GM12878 (cell line): ENCODE results near the gene KRTAP10-2. TPM values are rescaled to one million over a fixed set of nuclear protein-coding genes. Genes with fewer than 3 reads are reported as not detected.

ENCODE experiments used
- ATAC-seq: fragments of 200-7000 bp; cut with Tn5 transposase; 3 replicates; pipeline ENCODE4 v1.9.1; 2020; ENCODE audit warnings: mild to moderate bottlenecking, moderate library complexity
- BruUV-seq: library from RNA; stranded (reverse); fragments of 400-500 nt; replicated peaks from 2 replicates; lab custom pipeline; 2021; lab: Mats Ljungman, UMichigan
- CTCF ChIA-PET: fragments of 300-600 bp; sonication (Branson Sonifier 250); formaldehyde crosslinking; extraction: SDS; loops from one replicate; lab custom pipeline; 2021; ENCODE audit warnings: inconsistent platforms; lab: Yijun Ruan, JAX
- POLR2A ChIA-PET: fragments of 350-600 bp; formaldehyde crosslinking; extraction: SDS; loops from one replicate; lab custom pipeline; 2021; ENCODE audit warnings: inconsistent platforms; lab: Charles Lee
- RAD21 ChIA-PET: fragments of 300-600 bp; sonication (Branson Sonifier 250); formaldehyde crosslinking; loops from one replicate; lab custom pipeline; 2023; ENCODE audit warnings: antibody characterized with exemption; ENCODE audit not compliant: unreplicated experiment; lab: Charles Lee
- SMC1A ChIA-PET: fragments of 300-600 bp; sonication (Branson Sonifier 250); formaldehyde crosslinking; loops from one replicate; lab custom pipeline; 2023; ENCODE audit not compliant: unreplicated experiment, uncharacterized antibody; lab: Charles Lee
- DNase-seq: peaks from one replicate; pipeline ENCODE4 v3.0.0-alpha.2; 2011; ENCODE audit warnings: low read depth, low spot score
- FAIRE-seq: peaks from 3 replicates; lab custom pipeline; 2011; peaks lifted over from hg19 to GRCh38; lab: Jason Lieb, UNC
- H2AFZ ChIP-seq: 2 replicates; pipeline ENCODE4 v1.6.0; 2011; ENCODE audit warnings: low read depth, low read length, control low read depth; ENCODE audit not compliant: control insufficient read depth
- H3K27ac ChIP-seq: 2 replicates; pipeline ENCODE4 v1.5.1; 2011; ENCODE audit warnings: control low read depth; ENCODE audit not compliant: control insufficient read depth, insufficient read depth
- H3K27me3 ChIP-seq, 2 experiments: replicated peaks in 1 of 2; 2 replicates each; pipeline versions ENCODE4 v1.6.0 to v1.6.1; 2011; ENCODE audit warnings: low read length in 1 of 2; ENCODE audit not compliant: control insufficient read depth in 2 of 2, insufficient read depth in 2 of 2
- H3K36me3 ChIP-seq, 2 experiments: 2 replicates each; pipeline ENCODE4 v1.5.1; 2011; ENCODE audit warnings: low read length in 1 of 2; ENCODE audit not compliant: control insufficient read depth in 2 of 2, insufficient read depth in 2 of 2
- H3K4me1 ChIP-seq: 2 replicates; pipeline ENCODE4 v1.6.1; 2011; ENCODE audit warnings: mild to moderate bottlenecking, low read length, moderate library complexity, mixed read lengths; ENCODE audit not compliant: control insufficient read depth, insufficient read depth
- H3K4me2 ChIP-seq: 2 replicates; pipeline ENCODE4 v1.6.0; 2011; ENCODE audit warnings: control low read depth; ENCODE audit not compliant: control insufficient read depth, insufficient read depth
- H3K4me3 ChIP-seq: fragments of 200-600 bp; sonication (generic); 2 replicates; pipeline ENCODE4 v1.5.1; 2016
- H3K79me2 ChIP-seq: 2 replicates; pipeline ENCODE4 v1.6.0; 2011; ENCODE audit warnings: low read length; ENCODE audit not compliant: control insufficient read depth, insufficient read depth
- H3K9ac ChIP-seq: 2 replicates; pipeline ENCODE4 v1.8.0; 2011; ENCODE audit warnings: low read length, control low read depth, mixed read lengths; ENCODE audit not compliant: control insufficient read depth, insufficient read depth
- H3K9me3 ChIP-seq: replicated peaks from 3 replicates; pipeline ENCODE4 v1.5.1; 2011; ENCODE audit warnings: mild to moderate bottlenecking, low read length; ENCODE audit not compliant: control insufficient read depth, insufficient read depth
- H4K20me1 ChIP-seq: 2 replicates; pipeline ENCODE4 v1.6.0; 2011; ENCODE audit not compliant: control insufficient read depth, insufficient read depth
- BHLHE40 ChIP-seq, 2 experiments: fragments of 450-650 bp in 1 of 2; IDR thresholded peaks; 2 replicates each; pipeline ENCODE4 v1.6.1; 2011 to 2017; ENCODE audit warnings: low read depth in 2 of 2, borderline replicate concordance in 1 of 2, improper control_type of control experiment in 1 of 2, low read length in 1 of 2, mild to moderate bottlenecking in 1 of 2
- CHD1 ChIP-seq: IDR thresholded peaks from 2 replicates; pipeline ENCODE4 v1.6.1; 2012; ENCODE audit warnings: low read depth, low read length, improper control_type of control experiment
- IKZF2 ChIP-seq, 2 experiments: fragments of 450-650 bp; IDR thresholded peaks; 2 replicates each; pipeline ENCODE4 v1.6.1; 2017; ENCODE audit warnings: mild to moderate bottlenecking in 2 of 2, moderate library complexity in 2 of 2
- NBN ChIP-seq: fragments of 450-650 bp; IDR thresholded peaks from 2 replicates; pipeline ENCODE4 v1.6.1; 2016
- RBBP5 ChIP-seq: fragments of 200-600 bp; sonication (generic); conservative IDR thresholded peaks from 2 replicates; pipeline ENCODE4 v1.6.1; 2016
- RELA ChIP-seq: fragments of 450-650 bp; IDR thresholded peaks from 2 replicates; pipeline ENCODE4 v1.8.0; 2014; ENCODE audit warnings: borderline replicate concordance; ENCODE audit not compliant: partially characterized antibody
- REST ChIP-seq: IDR thresholded peaks from 2 replicates; pipeline ENCODE4 v1.6.1; 2012; ENCODE audit warnings: mild to moderate bottlenecking, low read depth, low read length
- SP1 ChIP-seq: IDR thresholded peaks from one replicate; pipeline ENCODE4 v1.6.1; 2011; ENCODE audit warnings: low read depth, low read length
- STAT1 ChIP-seq: fragments of 450-650 bp; conservative IDR thresholded peaks from 2 replicates; pipeline ENCODE4 v1.6.1; 2014; ENCODE audit warnings: antibody characterized with exemption, mild to moderate bottlenecking
- STAT3 ChIP-seq: IDR thresholded peaks from 2 replicates; pipeline ENCODE4 v1.6.1; 2011; ENCODE audit warnings: low read depth, low read length, improper control_type of control experiment
- SUPT20H ChIP-seq: IDR thresholded peaks from 2 replicates; pipeline ENCODE4 v1.6.1; 2011; ENCODE audit warnings: low read depth, mild to moderate bottlenecking, low read length, moderate library complexity, borderline replicate concordance; ENCODE audit not compliant: control insufficient read depth
- YBX1 ChIP-seq: fragments of 450-650 bp; IDR thresholded peaks from 2 replicates; pipeline ENCODE4 v1.6.1; 2016; ENCODE audit warnings: antibody characterized with exemption
- ZNF217 ChIP-seq: fragments of 450-650 bp; IDR thresholded peaks from 2 replicates; pipeline ENCODE4 v1.6.1; 2017; ENCODE audit warnings: antibody characterized with exemption, mild to moderate bottlenecking
- WGBS: methylation state at CpG from one replicate; pipeline ENCODE4 v1.1.6; 2016; ENCODE audit warnings: low lambda C conversion rate; ENCODE audit not compliant: insufficient replicate concordance, insufficient coverage; ENCODE audit errors: missing lambda C conversion rate; 5-methylcytosine and 5-hydroxymethylcytosine counted together
- in situ Hi-C: fragments of 300-500 bp; cut with MboI; formaldehyde crosslinking; loops from 9 replicates; pipeline ENCODE4 v1.14.3; 2018; ENCODE audit warnings: mixed read lengths
- intact Hi-C: fragments of 100-400 bp; cut with micrococcal nuclease; formaldehyde crosslinking; loops from one replicate; pipeline ENCODE4 v1.14.2; 2022; ENCODE audit not compliant: unreplicated experiment
- polyA plus RNA-seq, 11 experiments: library from polyadenylated mRNA; depleted of rRNA in 4 of 11; unstranded in 6 of 11; stranded (reverse) in 5 of 11; fragments of >200 nt; fragmentation: Nextera tagmentation in 4 of 11; fragmentation: Illumina TruSeq in 1 of 11; extraction: Ambion mirVana in 4 of 11; extraction: Trizol in 1 of 11; gene quantifications; 1 replicate in 1 of 11; 2 replicates in 10 of 11; pipeline versions ENCODE4 v1.2.1 to v1.2.3, GENCODE V29; 2011 to 2016; ENCODE audit warnings: inconsistent platforms in 2 of 11, missing spikeins in 2 of 11, low read depth in 1 of 11
- total RNA-seq, 4 experiments: library from RNA; depleted of rRNA in 3 of 4; stranded (reverse); fragments of >200 nt in 3 of 4; fragmentation: Illumina TruSeq in 1 of 4; extraction: Trizol in 1 of 4; gene quantifications; 2 replicates each; pipeline versions ENCODE4 v1.2.1 to v1.2.3, GENCODE V29; 2013 to 2021
- TF ChIP-seq, protein P1 (sequence below): IDR thresholded peaks from 2 replicates; pipeline ENCODE4 v1.6.1; 2011; ENCODE audit warnings: borderline replicate concordance, low read depth, mild to moderate bottlenecking, moderate library complexity, low read length; ENCODE audit not compliant: insufficient read depth, poor library complexity, severe bottlenecking

KRTAP10-2 gene
- total and polyA plus RNA-seq, 10 of the 15 experiments (the other 5 are each of a cell fraction or from before 2014, with no cell fraction given), result not detected

DNA sequence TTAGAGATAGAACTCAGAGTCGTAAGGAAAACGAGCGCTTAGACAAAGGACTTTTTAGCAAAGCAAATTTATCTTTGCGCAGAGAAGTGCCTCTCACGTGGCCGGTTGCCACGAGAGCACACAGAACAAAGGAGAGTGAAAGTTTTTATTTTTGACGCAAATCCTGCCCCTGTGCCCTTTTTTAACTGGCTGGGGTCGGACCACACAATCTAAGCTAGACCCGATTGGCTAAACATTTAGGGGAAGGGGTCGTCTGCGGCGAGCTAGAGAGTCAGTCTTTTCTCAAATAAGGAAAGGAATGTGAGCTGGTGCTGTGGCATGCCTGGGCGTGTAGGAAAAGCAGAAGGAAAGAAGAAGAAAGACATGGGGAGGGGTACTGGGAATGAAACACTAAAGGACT, 2.4 kb downstream of the KRTAP10-2 start:
- BruUV-seq, result no TSS peak
- no peak for ATAC-seq
- ChIA-PET CTCF (no interaction called here), SMC1A (no interaction called here), POLR2A (no interaction called here), RAD21 (interaction anchor here (0.6 kb wide), 1 partner anchor 1529 kb away, joined by 4 read pairs; no protein-coding TSS in a partner anchor)
- no peak for TF ChIP-seq CHD1
- TF ChIP-seq STAT1, result no peak
- TF ChIP-seq, protein P1, sequence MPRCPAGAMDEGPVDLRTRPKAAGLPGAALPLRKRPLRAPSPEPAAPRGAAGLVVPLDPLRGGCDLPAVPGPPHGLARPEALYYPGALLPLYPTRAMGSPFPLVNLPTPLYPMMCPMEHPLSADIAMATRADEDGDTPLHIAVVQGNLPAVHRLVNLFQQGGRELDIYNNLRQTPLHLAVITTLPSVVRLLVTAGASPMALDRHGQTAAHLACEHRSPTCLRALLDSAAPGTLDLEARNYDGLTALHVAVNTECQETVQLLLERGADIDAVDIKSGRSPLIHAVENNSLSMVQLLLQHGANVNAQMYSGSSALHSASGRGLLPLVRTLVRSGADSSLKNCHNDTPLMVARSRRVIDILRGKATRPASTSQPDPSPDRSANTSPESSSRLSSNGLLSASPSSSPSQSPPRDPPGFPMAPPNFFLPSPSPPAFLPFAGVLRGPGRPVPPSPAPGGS, result no peak
- no peak for TF ChIP-seq BHLHE40 (IDR thresholded peaks at IDR 0.05; ENCODE audit: borderline replicate concordance in 1 of 2, low read depth in 2 of 2, low read length in 1 of 2)
- TF ChIP-seq REST, result no peak
- no peak for TF ChIP-seq RELA
- no peak for TF ChIP-seq ZNF217
- TF ChIP-seq SUPT20H, result no peak
- no peak for TF ChIP-seq YBX1
- no peak for TF ChIP-seq RBBP5
- no peak for TF ChIP-seq SP1
- TF ChIP-seq STAT3, result no peak
- TF ChIP-seq IKZF2 (IDR thresholded peaks at IDR 0.05), result no peak
- TF ChIP-seq NBN, result no peak
- H2AFZ ChIP-seq, result no peak overlapping the region
- in situ Hi-C loops (no loop called here), intact Hi-C loops (no loop called here)
- H3K4me1 ChIP-seq, result no peaks in the 10 kb centered on the region
- no peaks in the 10 kb centered on the region for H3K27me3 ChIP-seq
- no peak for DNase-seq
- no peaks in the 10 kb centered on the region for H3K79me2 ChIP-seq
- no peak for FAIRE-seq
- no peaks in the 10 kb centered on the region for H4K20me1 ChIP-seq
- no peak overlapping the region for H3K4me3 ChIP-seq
- H3K4me2 ChIP-seq, result no peak overlapping the region
- H3K36me3 ChIP-seq, result no peaks in the 10 kb centered on the region
- H3K27ac ChIP-seq, result no peak overlapping the region
- 45% methylated on average over 14 of the region's 14 CpGs for WGBS
- no peak overlapping the region for H3K9ac ChIP-seq
- H3K9me3 ChIP-seq, result no peaks in the 10 kb centered on the region; the same call in 2 of the 3 replicates
